Neural crest cell (in vitro differentiated cells): ENCODE measurements around the gene TTC7B. TPM values are rescaled to one million over a fixed set of nuclear protein-coding genes. Genes with fewer than 3 reads are reported as not detected.

Source experiments
- DNase-seq: peaks from one replicate; pipeline ENCODE4 v3.0.0; 2021; ENCODE audit warnings: low read depth, mixed read lengths, low spot score
- H3K27ac Mint-ChIP-seq: one replicate; pipeline ENCODE4 v1.8.0; 2021; ENCODE audit warnings: mild to moderate bottlenecking, mixed read lengths; ENCODE audit not compliant: unreplicated experiment
- H3K27me3 Mint-ChIP-seq: 2 replicates; pipeline ENCODE4 v1.8.0; 2021; ENCODE audit warnings: low read depth, mild to moderate bottlenecking, mixed read lengths
- H3K36me3 Mint-ChIP-seq: 2 replicates; pipeline ENCODE4 v1.8.0; 2021; ENCODE audit warnings: low read depth, mild to moderate bottlenecking, mixed read lengths
- H3K4me1 Mint-ChIP-seq: 2 replicates; pipeline ENCODE4 v1.8.0; 2021; ENCODE audit warnings: mixed read lengths
- H3K4me3 Mint-ChIP-seq: one replicate; pipeline ENCODE4 v1.8.0; 2021; ENCODE audit warnings: mild to moderate bottlenecking, mixed read lengths
- H3K9me3 Mint-ChIP-seq: 2 replicates; pipeline ENCODE4 v1.8.0; 2021; ENCODE audit warnings: mixed read lengths
- CTCF ChIP-seq: fragments of 200-600 bp; sonication (generic); conservative IDR thresholded peaks from 2 replicates; pipeline ENCODE4 v1.5.0; 2021; ENCODE audit warnings: antibody characterized with exemption, mild to moderate bottlenecking
- total RNA-seq: library from RNA; stranded (reverse); gene quantifications from 2 replicates; pipeline ENCODE4 v1.2.1, GENCODE V29; 2021

The TTC7B gene
- total RNA-seq, 1 donor from 2014 or later: 56.4 TPM

- Mint-ChIP-seq H3K36me3 (peaks cover 2% of the 10 kb centered on the region), H3K4me3 (no peak overlapping the region), H3K27ac (no peak overlapping the region), H3K4me1 (peaks cover 34% of the 10 kb centered on the region), H3K27me3 (no peaks in the 10 kb centered on the region), H3K9me3 (no peaks in the 10 kb centered on the region)
- DNase-seq: no peak
- TF ChIP-seq CTCF: no peak
These were observed 238.5 kb downstream of the TTC7B start for GRCh38 chr14:90577661-90578282.

- no peak for DNase-seq
- no peak for TF ChIP-seq CTCF
- no peak overlapping the region for H3K4me3 Mint-ChIP-seq
- H3K36me3 Mint-ChIP-seq: peaks cover 3% of the 10 kb centered on the region
- H3K4me1 Mint-ChIP-seq: peaks cover 40% of the 10 kb centered on the region
- no peaks in the 10 kb centered on the region for H3K9me3 Mint-ChIP-seq
- H3K27ac Mint-ChIP-seq: no peak overlapping the region
- H3K27me3 Mint-ChIP-seq: no peaks in the 10 kb centered on the region
These were observed 239.1 kb downstream of the TTC7B start for GRCh38 chr14:90576981-90577660.

- no peaks in the 10 kb centered on the region for H3K9me3 Mint-ChIP-seq
- H3K27ac Mint-ChIP-seq: no peak overlapping the region
- no peak overlapping the region for H3K4me3 Mint-ChIP-seq
- DNase-seq: no peak
- no peak for TF ChIP-seq CTCF
- peaks cover 45% of the 10 kb centered on the region for H3K4me1 Mint-ChIP-seq
- H3K27me3 Mint-ChIP-seq: no peaks in the 10 kb centered on the region
- H3K36me3 Mint-ChIP-seq: peaks cover 3% of the 10 kb centered on the region
These were observed 239.6 kb downstream of the TTC7B start for GRCh38 chr14:90576581-90576980.

- no peak for DNase-seq
- Mint-ChIP-seq H3K9me3 (no peaks in the 10 kb centered on the region), H3K4me1 (peaks cover 41% of the 10 kb centered on the region), H3K4me3 (no peak overlapping the region), H3K36me3 (peaks cover 6% of the 10 kb centered on the region), H3K27ac (no peak overlapping the region), H3K27me3 (no peaks in the 10 kb centered on the region)
- TF ChIP-seq CTCF: no peak
These were observed 240.4 kb downstream of the TTC7B start for GRCh38 chr14:90575781-90576180.

GRCh38 chr14:90575336-90575735 is 240.9 kb downstream of the TTC7B start:
- Mint-ChIP-seq H3K4me3 (peak overlapping the region; percentile 15), H3K36me3 (peaks cover 6% of the 10 kb centered on the region), H3K27ac (no peak overlapping the region), H3K4me1 (peaks cover 41% of the 10 kb centered on the region), H3K27me3 (no peaks in the 10 kb centered on the region), H3K9me3 (no peaks in the 10 kb centered on the region)
- no peak for DNase-seq
- no peak for TF ChIP-seq CTCF
